ENCODE measurements around the gene DNM3. TPM values are rescaled to one million over a fixed set of nuclear protein-coding genes. Genes with fewer than 3 reads are reported as not detected.

DNM3 gene
- total and polyA plus RNA-seq, 2 of the 8 experiments (the other 6 are each of a cell fraction or from before 2014, with no cell fraction given) = 2.0 to 8.5 TPM

DNA sequence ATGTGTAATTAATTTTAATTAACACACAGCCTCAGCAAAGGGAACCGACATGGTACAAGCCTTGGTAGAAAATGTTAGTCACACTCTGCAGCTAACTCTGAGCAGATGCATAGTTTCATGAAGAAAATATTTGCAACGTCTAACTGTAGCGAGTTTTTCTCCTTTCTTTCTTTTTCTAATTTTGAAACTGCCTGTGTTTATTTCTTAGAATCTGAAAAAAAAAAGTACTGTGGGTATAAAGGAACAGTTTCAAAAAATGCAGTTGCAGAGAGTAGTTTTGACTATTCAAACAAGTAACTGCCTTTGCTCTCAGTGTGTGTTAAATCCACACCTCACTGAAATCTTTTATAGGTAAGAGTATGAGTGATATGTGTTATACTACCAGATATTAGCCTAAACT, 429.3 kb downstream of the DNM3 start:
- Histone ChIP-seq H3K23ac (ENCODE audit: insufficient read length) (no peak overlapping the region), H2BK12ac (ENCODE audit: low read depth, low read length) (no peak overlapping the region), H2BK20ac (ENCODE audit: low read length) (no peak overlapping the region), H4K8ac (ENCODE audit: extremely low read depth, insufficient read depth, low read length) (no peak overlapping the region), H4K5ac (ENCODE audit: insufficient read length, low read depth, low read length) (no peak overlapping the region), H3K4me2 (ENCODE audit: insufficient read depth in 1 of 2, low read depth in 2 of 2, low read length in 2 of 2) (no peak overlapping the region), H2AFZ (ENCODE audit: low read length) (no peak overlapping the region), H2BK15ac (ENCODE audit: low read length) (no peak overlapping the region), H3K56ac (replicated peaks; ENCODE audit: insufficient read length, low read depth, low read length) (no peak overlapping the region), H3K79me1 (ENCODE audit: low read depth, low read length) (no peaks in the 10 kb centered on the region), H3K4me1 (replicated peaks in 1 of 4; ENCODE audit: control insufficient read depth in 3 of 4, insufficient read depth in 4 of 4, low read length in 3 of 4) (no peaks in the 10 kb centered on the region), H3K14ac (ENCODE audit: insufficient read length) (no peak overlapping the region), H3K4ac (replicated peaks; ENCODE audit: insufficient read length, low read depth, low read length) (no peak overlapping the region), H3K79me2 (ENCODE audit: control insufficient read depth in 1 of 2, insufficient read depth in 2 of 2, low read length in 2 of 2) (no peaks in the 10 kb centered on the region), H4K20me1 (replicated peaks in 1 of 2; ENCODE audit: control insufficient read depth in 1 of 2, insufficient read depth in 2 of 2, low read length in 2 of 2) (no peaks in the 10 kb centered on the region), H3K27me3 (replicated peaks in 1 of 4; ENCODE audit: control insufficient read depth in 3 of 4, extremely low read depth in 1 of 4, insufficient read depth in 3 of 4, low read length in 3 of 4) (no peaks in the 10 kb centered on the region), H3K23me2 (ENCODE audit: low read depth, low read length) (no peaks in the 10 kb centered on the region), H3K9ac (replicated peaks in 1 of 4; ENCODE audit: extremely low read depth in 1 of 4, low read depth in 3 of 4, low read length in 3 of 4) (no peak overlapping the region), H2BK120ac (replicated peaks; ENCODE audit: low read depth, low read length) (no peak overlapping the region), H3K36me3 (ENCODE audit: control insufficient read depth in 2 of 4, insufficient read depth in 4 of 4, low read length in 3 of 4) (no peaks in the 10 kb centered on the region), H3K27ac (ENCODE audit: low read depth, low read length) (no peak overlapping the region), H3K18ac (ENCODE audit: extremely low read depth, low read length) (no peak overlapping the region), H3K4me3 (ENCODE audit: extremely low read depth in 1 of 4, insufficient read depth in 2 of 4, low read depth in 3 of 4, low read length in 4 of 4) (no peak overlapping the region), H2BK5ac (ENCODE audit: low read depth, low read length) (no peak overlapping the region), H4K91ac (replicated peaks; ENCODE audit: insufficient read length, low read length) (no peak overlapping the region), H2AK5ac (ENCODE audit: low read depth, low read length) (no peak overlapping the region), H3K9me3 (ENCODE audit: insufficient read depth in 2 of 2, low read depth in 1 of 2, low read length in 1 of 2) (no peaks in the 10 kb centered on the region)
- CTCF ChIA-PET (ENCODE audit: partially characterized antibody) = interaction anchor here (0.6 to 1.0 kb wide), 2 partner anchors 52 to 387 kb away, joined by 3 to 5 read pairs; no protein-coding TSS in a partner anchor
- TF ChIP-seq, protein P1, sequence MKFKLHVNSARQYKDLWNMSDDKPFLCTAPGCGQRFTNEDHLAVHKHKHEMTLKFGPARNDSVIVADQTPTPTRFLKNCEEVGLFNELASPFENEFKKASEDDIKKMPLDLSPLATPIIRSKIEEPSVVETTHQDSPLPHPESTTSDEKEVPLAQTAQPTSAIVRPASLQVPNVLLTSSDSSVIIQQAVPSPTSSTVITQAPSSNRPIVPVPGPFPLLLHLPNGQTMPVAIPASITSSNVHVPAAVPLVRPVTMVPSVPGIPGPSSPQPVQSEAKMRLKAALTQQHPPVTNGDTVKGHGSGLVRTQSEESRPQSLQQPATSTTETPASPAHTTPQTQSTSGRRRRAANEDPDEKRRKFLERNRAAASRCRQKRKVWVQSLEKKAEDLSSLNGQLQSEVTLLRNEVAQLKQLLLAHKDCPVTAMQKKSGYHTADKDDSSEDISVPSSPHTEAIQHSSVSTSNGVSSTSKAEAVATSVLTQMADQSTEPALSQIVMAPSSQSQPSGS (IDR thresholded peaks at IDR 0.05; ENCODE audit: low read length) = no peak
- no peak for TF ChIP-seq TAF7 (optimal IDR thresholded peaks at IDR 0.05; ENCODE audit: borderline replicate concordance, low read depth, low read length)
- no peak for TF ChIP-seq KDM1A (IDR thresholded peaks at IDR 0.05; ENCODE audit: borderline replicate concordance, low read length)
- no peak for TF ChIP-seq RXRA (IDR thresholded peaks at IDR 0.05; ENCODE audit: insufficient read depth, low read depth, low read length)
- no peak for TF ChIP-seq BACH1 (IDR thresholded peaks at IDR 0.05; ENCODE audit: low read length)
- TF ChIP-seq CHD2 (IDR thresholded peaks at IDR 0.05; ENCODE audit: low read length) = no peak
- POLR2A ChIA-PET (ENCODE audit: partially characterized antibody) = no interaction called here
- 85% methylated on average over 3 of the region's 3 CpGs; no CpG with 5 or more reads in 1 of the 2 experiments for WGBS, 2 experiments (ENCODE audit: extremely low coverage in 1 of 2, insufficient coverage in 1 of 2, insufficient read length in 1 of 2, insufficient replicate concordance in 2 of 2, low coverage in 1 of 2, low lambda C conversion rate in 2 of 2, missing lambda C conversion rate in 1 of 2)
- FAIRE-seq (no peak), DNase-seq (ENCODE audit: low read depth in 1 of 2, low spot score in 2 of 2) (no peak)

All from H1 (cell line).